SU-DHL-6 (cell line): Measurements from ENCODE around the gene CROCC.
"Not testable (repeated sequence)": the region's sequence is repeated elsewhere in the genome, so short reads cannot be mapped to it uniquely, and the experiment has no call there.

ENCODE experiments used
- EZH2phosphoT487 ChIP-seq: fragments of 200-600 bp; sonication (generic), shearing (Covaris generic); conservative IDR thresholded peaks from 2 replicates; pipeline ENCODE4 v1.6.1; 2018; ENCODE audit warnings: mild to moderate bottlenecking, antibody characterized with exemption, low read length, moderate library complexity, mixed read lengths
- TF ChIP-seq, protein P1 (sequence below): fragments of 200-600 bp; sonication (generic); IDR thresholded peaks from one replicate; pipeline ENCODE4 v1.5.1; 2017; ENCODE audit warnings: antibody characterized with exemption, mild to moderate bottlenecking, low read length, moderate library complexity; ENCODE audit not compliant: insufficient read depth, poor library complexity, severe bottlenecking

- TF ChIP-seq, protein P1, sequence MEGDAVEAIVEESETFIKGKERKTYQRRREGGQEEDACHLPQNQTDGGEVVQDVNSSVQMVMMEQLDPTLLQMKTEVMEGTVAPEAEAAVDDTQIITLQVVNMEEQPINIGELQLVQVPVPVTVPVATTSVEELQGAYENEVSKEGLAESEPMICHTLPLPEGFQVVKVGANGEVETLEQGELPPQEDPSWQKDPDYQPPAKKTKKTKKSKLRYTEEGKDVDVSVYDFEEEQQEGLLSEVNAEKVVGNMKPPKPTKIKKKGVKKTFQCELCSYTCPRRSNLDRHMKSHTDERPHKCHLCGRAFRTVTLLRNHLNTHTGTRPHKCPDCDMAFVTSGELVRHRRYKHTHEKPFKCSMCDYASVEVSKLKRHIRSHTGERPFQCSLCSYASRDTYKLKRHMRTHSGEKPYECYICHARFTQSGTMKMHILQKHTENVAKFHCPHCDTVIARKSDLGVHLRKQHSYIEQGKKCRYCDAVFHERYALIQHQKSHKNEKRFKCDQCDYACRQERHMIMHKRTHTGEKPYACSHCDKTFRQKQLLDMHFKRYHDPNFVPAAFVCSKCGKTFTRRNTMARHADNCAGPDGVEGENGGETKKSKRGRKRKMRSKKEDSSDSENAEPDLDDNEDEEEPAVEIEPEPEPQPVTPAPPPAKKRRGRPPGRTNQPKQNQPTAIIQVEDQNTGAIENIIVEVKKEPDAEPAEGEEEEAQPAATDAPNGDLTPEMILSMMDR = not testable (repeated sequence)
- not testable (repeated sequence) for TF ChIP-seq EZH2phosphoT487
These were observed 48.5 kb upstream of the CROCC start for GRCh38 chr1:16873076-16873879.
